ENCODE measurements around the gene ANXA2.

DNA sequence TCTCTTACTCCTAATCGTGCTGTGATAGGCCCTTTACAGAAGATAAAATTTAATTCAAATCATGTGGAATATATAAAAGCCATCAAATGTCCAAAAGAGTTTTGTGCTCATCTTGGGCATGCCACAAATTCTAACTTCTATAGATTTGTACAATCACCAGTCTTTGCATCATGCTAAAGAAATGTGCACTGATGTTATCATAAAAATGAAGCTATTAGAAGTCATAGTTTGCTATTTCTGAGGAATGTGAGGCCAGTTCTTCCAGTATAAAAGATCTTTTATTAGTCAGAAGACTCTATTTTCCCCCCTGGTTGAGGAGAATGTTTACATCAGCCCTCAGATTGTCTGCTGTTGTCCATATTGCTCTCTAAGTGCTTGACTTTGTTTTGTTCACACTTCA is 2.1 kb upstream of the ANXA2 start:
- no peak for TF ChIP-seq EZH2 (IDR thresholded peaks at IDR 0.05; ENCODE audit: insufficient read depth, poor library complexity, severe bottlenecking)
- no peak for TF ChIP-seq EZH2phosphoT487 (IDR thresholded peaks at IDR 0.05; ENCODE audit: insufficient read depth, low read depth)

All from GM23248 (cell line).